HCT116 (cell line): Measurements from ENCODE around the gene MAP2K5. TPM values are rescaled to one million over a fixed set of nuclear protein-coding genes. Genes with fewer than 3 reads are reported as not detected.

Experiments
- ATAC-seq: fragments of 200-7000 bp; cut with Tn5 transposase; 2 replicates; pipeline ENCODE4 v1.9.1; 2020; ENCODE audit warnings: mild to moderate bottlenecking, moderate library complexity
- BruUV-seq: library from RNA; stranded (reverse); fragments of 400-500 nt; replicated peaks from 2 replicates; lab custom pipeline; 2021; lab: Mats Ljungman, UMichigan
- CTCF ChIA-PET: fragments of 300-600 bp; sonication (Branson Sonifier 250); formaldehyde crosslinking; loops from one replicate; lab custom pipeline; 2021; ENCODE audit warnings: antibody characterized with exemption; lab: Charles Lee
- POLR2A ChIA-PET: fragments of 300-600, 350-600 bp; sonication (Branson Sonifier 250); formaldehyde crosslinking; loops from one replicate; lab custom pipeline; 2021; ENCODE audit warnings: antibody characterized with exemption; lab: Charles Lee
- RAD21 ChIA-PET, 2 experiments: fragments of 300-600 bp; sonication (Branson Sonifier 250); formaldehyde crosslinking; loops; one replicate each; lab custom pipeline; 2023; ENCODE audit warnings: low total read pairs in 2 of 2; ENCODE audit not compliant: uncharacterized antibody in 2 of 2, unreplicated experiment in 2 of 2, low non-redundant PET in 1 of 2; lab: Charles Lee
- DNase-seq: peaks from one replicate; pipeline ENCODE4 v3.0.0-alpha.2; 2010; ENCODE audit warnings: low read depth, low spot score
- H2AFZ ChIP-seq: fragments of 200-600 bp; shearing (Covaris generic), sonication (generic); 2 replicates; pipeline ENCODE4 v1.6.1; 2017; ENCODE audit warnings: low read depth, mixed run types, mixed read lengths, antibody characterized with exemption, low read length; ENCODE audit not compliant: poor library complexity, severe bottlenecking
- H3K27ac ChIP-seq: 2 replicates; pipeline ENCODE4 v1.5.1; 2012; ENCODE audit warnings: low read depth, low read length
- H3K27me3 ChIP-seq: fragments of 200-600 bp; sonication (generic); 2 replicates; pipeline ENCODE4 v1.6.1; 2016; ENCODE audit warnings: mixed run types, low read length, mixed read lengths; ENCODE audit not compliant: insufficient read depth
- H3K36me3 ChIP-seq, 2 experiments: fragments of 200-500 bp in 1 of 2; fragments of 200-600 bp in 1 of 2; sonication (Bioruptor generic) in 1 of 2; sonication (generic) in 1 of 2; 2 replicates each; pipeline versions ENCODE4 v1.5.1 to v1.6.1; 2014 to 2016; ENCODE audit warnings: low read length in 2 of 2, inconsistent platforms in 1 of 2, mixed read lengths in 1 of 2, mixed run types in 1 of 2; ENCODE audit not compliant: insufficient read depth in 2 of 2, control insufficient read depth in 1 of 2
- H3K4me1 ChIP-seq, 2 experiments: fragments of 200-600 bp in 1 of 2; sonication (generic) in 1 of 2; 2 replicates each; pipeline versions ENCODE4 v1.5.1 to v1.6.1; 2012 to 2017; ENCODE audit warnings: low read length in 2 of 2, inconsistent platforms in 1 of 2, mild to moderate bottlenecking in 1 of 2, mixed read lengths in 1 of 2, mixed run types in 1 of 2, moderate library complexity in 1 of 2; ENCODE audit not compliant: insufficient read depth in 2 of 2, control insufficient read depth in 1 of 2
- H3K4me2 ChIP-seq: fragments of 200-600 bp; sonication (generic); 2 replicates; pipeline ENCODE4 v1.6.1; 2017; ENCODE audit warnings: mixed run types, low read length, mixed read lengths
- H3K4me3 ChIP-seq, 2 experiments: fragments of 200-600 bp in 1 of 2; sonication (generic) in 1 of 2; replicated peaks in 1 of 2; 2 replicates each; pipeline ENCODE4 v1.5.1; 2011 to 2016; ENCODE audit warnings: low read length in 2 of 2, control low read depth in 1 of 2, low read depth in 1 of 2, mild to moderate bottlenecking in 1 of 2, mixed read lengths in 1 of 2, mixed run types in 1 of 2
- H3K79me2 ChIP-seq: fragments of 200-600 bp; sonication (generic); 2 replicates; pipeline ENCODE4 v1.6.1; 2017; ENCODE audit warnings: mild to moderate bottlenecking, mixed run types, low read length, moderate library complexity, mixed read lengths; ENCODE audit not compliant: insufficient read depth
- H3K9ac ChIP-seq: fragments of 200-600 bp; sonication (generic); 2 replicates; pipeline ENCODE4 v1.6.1; 2016; ENCODE audit warnings: low read length, mixed read lengths
- H3K9me2 ChIP-seq: fragments of 200-600 bp; sonication (generic), shearing (Covaris generic); 2 replicates; pipeline ENCODE4 v1.6.1; 2017; ENCODE audit warnings: mixed run types, mild to moderate bottlenecking, moderate library complexity; ENCODE audit not compliant: insufficient read depth
- H3K9me3 ChIP-seq, 2 experiments: fragments of 200-500 bp in 1 of 2; fragments of 200-600 bp in 1 of 2; sonication (Bioruptor generic) in 1 of 2; sonication (generic) in 1 of 2; 2 replicates each; pipeline ENCODE4 v1.6.1; 2014 to 2017; ENCODE audit warnings: low read length in 2 of 2, mixed read lengths in 2 of 2, inconsistent platforms in 1 of 2, low read depth in 1 of 2, mild to moderate bottlenecking in 1 of 2, mixed run types in 1 of 2, moderate library complexity in 1 of 2; ENCODE audit not compliant: control insufficient read depth in 1 of 2, insufficient read depth in 1 of 2
- H4K20me1 ChIP-seq: fragments of 200-600 bp; sonication (generic), shearing (Covaris generic); 2 replicates; pipeline ENCODE4 v1.6.1; 2017; ENCODE audit warnings: mixed run types, mild to moderate bottlenecking, moderate library complexity; ENCODE audit not compliant: insufficient read depth
- CEBPB ChIP-seq: IDR thresholded peaks from 2 replicates; pipeline ENCODE4 v1.6.1; 2012; ENCODE audit warnings: low read depth
- ELF1 ChIP-seq: IDR thresholded peaks from 2 replicates; pipeline ENCODE4 v1.6.1; 2012; ENCODE audit warnings: low read depth, borderline replicate concordance
- EZH2 ChIP-seq: fragments of 200-600 bp; sonication (generic); IDR thresholded peaks from 2 replicates; pipeline ENCODE4 v1.6.1; 2017; ENCODE audit warnings: antibody characterized with exemption, mixed run types
- JUND ChIP-seq: IDR thresholded peaks from 2 replicates; pipeline ENCODE4 v1.6.1; 2012
- POLR2A ChIP-seq: IDR thresholded peaks from 2 replicates; pipeline ENCODE4 v1.7.0; 2011; ENCODE audit warnings: borderline replicate concordance; ENCODE audit not compliant: insufficient read depth, insufficient read length; ENCODE audit errors: extremely low read depth
- SIN3A ChIP-seq: IDR thresholded peaks from 2 replicates; pipeline ENCODE4 v1.6.1; 2012; ENCODE audit warnings: low read depth
- SRF ChIP-seq: IDR thresholded peaks from 2 replicates; pipeline ENCODE4 v1.6.1; 2012; ENCODE audit warnings: low read depth
- TCF7L2 ChIP-seq: IDR thresholded peaks from 2 replicates; pipeline ENCODE4 v1.7.0; 2011; ENCODE audit warnings: borderline replicate concordance, inconsistent platforms; ENCODE audit not compliant: insufficient read depth, insufficient read length; ENCODE audit errors: extremely low read depth
- ZFX ChIP-seq: fragments of 450-650 bp; IDR thresholded peaks from 2 replicates; pipeline ENCODE4 v1.6.1; 2017
- intact Hi-C: fragments of 100-400 bp; cut with micrococcal nuclease; formaldehyde crosslinking; loops from 2 replicates; pipeline ENCODE4 v1.10.0; 2022
- total RNA-seq: library from RNA; stranded (reverse); gene quantifications from one replicate; pipeline ENCODE4 v1.2.1, GENCODE V29; 2021; ENCODE audit not compliant: unreplicated experiment
- TF ChIP-seq, protein P1 (sequence below): IDR thresholded peaks from 2 replicates; pipeline ENCODE4 v1.6.1; 2012
- TF ChIP-seq, protein P2 (sequence below): IDR thresholded peaks from 2 replicates; pipeline ENCODE4 v1.6.1; 2011; ENCODE audit warnings: mild to moderate bottlenecking, low read length, moderate library complexity; ENCODE audit not compliant: insufficient replicate concordance; ENCODE audit errors: extremely low read depth

Gene MAP2K5
- total RNA-seq, 1 experiment from 2014 or later: 15.6 TPM

DNA sequence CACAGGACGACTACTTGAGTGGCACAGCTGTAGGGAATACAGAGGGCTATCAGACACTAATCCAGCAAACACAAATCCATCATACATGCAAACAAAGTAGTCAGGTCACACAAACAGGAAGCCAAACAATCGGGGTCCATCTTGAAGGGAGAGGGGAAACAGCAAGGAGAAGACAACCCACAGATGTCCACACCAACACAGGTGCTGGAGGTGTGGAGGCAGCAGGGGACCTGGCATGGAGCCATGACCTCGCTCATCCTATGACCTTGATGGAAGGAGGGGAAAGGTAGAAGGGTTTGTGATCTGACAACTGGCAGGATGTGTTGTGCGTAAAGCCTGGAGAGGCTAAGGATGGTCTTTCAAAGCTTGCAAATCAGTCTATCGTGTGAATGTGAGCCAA is 242.9 kb downstream of the MAP2K5 start:
- no peaks in the 10 kb centered on the region for H3K79me2 ChIP-seq
- no TSS peak for BruUV-seq
- no peak overlapping the region for H3K4me2 ChIP-seq
- TF ChIP-seq POLR2A (no peak), ZFX (no peak), SRF (no peak), SIN3A (no peak), CEBPB (no peak), EZH2 (no peak), ELF1 (no peak), TCF7L2 (no peak), JUND (no peak)
- TF ChIP-seq, protein P1, sequence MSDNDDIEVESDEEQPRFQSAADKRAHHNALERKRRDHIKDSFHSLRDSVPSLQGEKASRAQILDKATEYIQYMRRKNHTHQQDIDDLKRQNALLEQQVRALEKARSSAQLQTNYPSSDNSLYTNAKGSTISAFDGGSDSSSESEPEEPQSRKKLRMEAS: no peak
- TF ChIP-seq, protein P2, sequence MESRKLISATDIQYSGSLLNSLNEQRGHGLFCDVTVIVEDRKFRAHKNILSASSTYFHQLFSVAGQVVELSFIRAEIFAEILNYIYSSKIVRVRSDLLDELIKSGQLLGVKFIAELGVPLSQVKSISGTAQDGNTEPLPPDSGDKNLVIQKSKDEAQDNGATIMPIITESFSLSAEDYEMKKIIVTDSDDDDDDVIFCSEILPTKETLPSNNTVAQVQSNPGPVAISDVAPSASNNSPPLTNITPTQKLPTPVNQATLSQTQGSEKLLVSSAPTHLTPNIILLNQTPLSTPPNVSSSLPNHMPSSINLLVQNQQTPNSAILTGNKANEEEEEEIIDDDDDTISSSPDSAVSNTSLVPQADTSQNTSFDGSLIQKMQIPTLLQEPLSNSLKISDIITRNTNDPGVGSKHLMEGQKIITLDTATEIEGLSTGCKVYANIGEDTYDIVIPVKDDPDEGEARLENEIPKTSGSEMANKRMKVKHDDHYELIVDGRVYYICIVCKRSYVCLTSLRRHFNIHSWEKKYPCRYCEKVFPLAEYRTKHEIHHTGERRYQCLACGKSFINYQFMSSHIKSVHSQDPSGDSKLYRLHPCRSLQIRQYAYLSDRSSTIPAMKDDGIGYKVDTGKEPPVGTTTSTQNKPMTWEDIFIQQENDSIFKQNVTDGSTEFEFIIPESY: no peak
- no peak overlapping the region for H2AFZ ChIP-seq
- no peaks in the 10 kb centered on the region for H3K4me1 ChIP-seq
- no peak for DNase-seq
- no peaks in the 10 kb centered on the region for H4K20me1 ChIP-seq
- no peaks in the 10 kb centered on the region for H3K9me2 ChIP-seq
- CTCF ChIA-PET: no interaction called here
- no peak overlapping the region for H3K27ac ChIP-seq
- RAD21 ChIA-PET: no interaction called here
- H3K27me3 ChIP-seq: no peaks in the 10 kb centered on the region
- H3K9ac ChIP-seq: no peak overlapping the region
- no peaks in the 10 kb centered on the region for H3K9me3 ChIP-seq
- no peaks in the 10 kb centered on the region for H3K36me3 ChIP-seq
- POLR2A ChIA-PET: no interaction called here
- no peak overlapping the region for H3K4me3 ChIP-seq
- intact Hi-C loops: no loop called here
- no peak for ATAC-seq
